Neuron (in vitro differentiated cells): ENCODE results near the gene TBX21.
"Not testable (repeated sequence)": the region's sequence is repeated elsewhere in the genome, so short reads cannot be mapped to it uniquely, and the experiment has no call there.

Experiments used
- H2AFZ ChIP-seq: one replicate; pipeline ENCODE4 v1.6.1; 2013; ENCODE audit warnings: low read depth, mild to moderate bottlenecking, inconsistent platforms, low read length, moderate library complexity
- H3K27me3 ChIP-seq: one replicate; pipeline ENCODE4 v1.6.1; 2013; ENCODE audit warnings: low read length; ENCODE audit not compliant: insufficient read depth
- H3K36me3 ChIP-seq: one replicate; pipeline ENCODE4 v1.6.1; 2013; ENCODE audit warnings: low read length; ENCODE audit not compliant: insufficient read depth
- H3K4me1 ChIP-seq: one replicate; pipeline ENCODE4 v1.6.1; 2013; ENCODE audit warnings: low read length; ENCODE audit not compliant: insufficient read depth
- H3K4me3 ChIP-seq: 2 replicates; pipeline ENCODE4 v1.5.1; 2013; ENCODE audit warnings: mild to moderate bottlenecking, low read length, moderate library complexity
- H3K9me3 ChIP-seq: one replicate; pipeline ENCODE4 v1.6.1; 2013; ENCODE audit warnings: low read length

Gene TBX21

DNA sequence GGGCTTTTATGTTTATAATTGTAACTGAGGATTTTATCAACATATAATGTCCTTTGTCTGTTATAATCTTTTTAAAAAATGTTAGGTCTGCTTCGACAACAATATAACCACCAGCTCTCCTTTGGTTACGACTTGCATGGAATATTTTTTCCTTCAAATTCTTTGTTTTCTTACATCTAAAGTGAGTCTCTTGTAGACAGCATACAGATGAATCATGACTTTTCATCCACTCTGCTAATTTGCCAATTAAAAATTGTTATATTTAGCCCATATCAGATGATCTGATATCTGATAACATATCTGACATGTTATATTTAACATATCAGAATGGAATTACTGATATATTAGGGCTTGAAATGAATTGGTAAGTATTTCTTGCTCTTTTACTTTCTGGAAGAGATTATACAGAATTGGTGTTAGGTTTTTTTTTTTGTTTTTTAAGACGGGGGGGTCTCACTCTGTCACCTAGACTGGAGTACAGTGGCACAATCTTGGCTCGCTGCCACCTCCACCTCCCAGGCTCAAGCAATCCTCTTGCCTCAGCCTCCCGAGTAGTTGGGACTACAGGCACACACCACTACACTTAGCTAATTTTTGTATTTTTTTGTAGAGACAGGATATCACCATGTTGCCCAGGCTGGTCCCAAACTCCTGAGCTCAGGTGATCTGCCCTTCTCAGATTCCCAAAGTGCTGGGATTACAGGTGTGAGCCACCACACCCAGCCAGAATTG lies 27.5 kb downstream of the TBX21 start:
- Histone ChIP-seq H3K4me1 (no peaks in the 10 kb centered on the region), H3K9me3 (peaks cover 3% of the 10 kb centered on the region), H3K36me3 (no peaks in the 10 kb centered on the region), H2AFZ (no peak overlapping the region), H3K4me3 (no peak overlapping the region), H3K27me3 (peaks cover 9% of the 10 kb centered on the region)

- H3K27me3 ChIP-seq = peaks cover 4% of the 10 kb centered on the region
- no peaks in the 10 kb centered on the region for H3K36me3 ChIP-seq
- no peak overlapping the region for H2AFZ ChIP-seq
- no peak overlapping the region for H3K4me3 ChIP-seq
- no peaks in the 10 kb centered on the region for H3K4me1 ChIP-seq
- H3K9me3 ChIP-seq = peaks cover 6% of the 10 kb centered on the region
These were observed 29.7 kb downstream of the TBX21 start for GRCh38 chr17:47762728-47763127.

GRCh38 chr17:47763913-47764582 lies 31.0 kb downstream of the TBX21 start:
- Histone ChIP-seq H3K36me3 (no peaks in the 10 kb centered on the region), H3K9me3 (peaks cover 5% of the 10 kb centered on the region), H3K4me1 (no peaks in the 10 kb centered on the region), H2AFZ (no peak overlapping the region), H3K4me3 (no peak overlapping the region), H3K27me3 (peaks cover under 1% of the 10 kb centered on the region)

GRCh38 chr17:47773649-47774048 lies 40.6 kb downstream of the TBX21 start:
- H3K9me3 ChIP-seq, H3K36me3 ChIP-seq, H3K4me3 ChIP-seq, H2AFZ ChIP-seq, H3K27me3 ChIP-seq, H3K4me1 ChIP-seq: not testable (repeated sequence)

- Histone ChIP-seq H3K4me1 (no peaks in the 10 kb centered on the region), H3K27me3 (peaks cover 3% of the 10 kb centered on the region), H3K9me3 (no peaks in the 10 kb centered on the region), H3K36me3 (no peaks in the 10 kb centered on the region), H2AFZ (no peak overlapping the region), H3K4me3 (no peak overlapping the region)
These were observed 41.3 kb downstream of the TBX21 start for GRCh38 chr17:47774331-47774730.

DNA sequence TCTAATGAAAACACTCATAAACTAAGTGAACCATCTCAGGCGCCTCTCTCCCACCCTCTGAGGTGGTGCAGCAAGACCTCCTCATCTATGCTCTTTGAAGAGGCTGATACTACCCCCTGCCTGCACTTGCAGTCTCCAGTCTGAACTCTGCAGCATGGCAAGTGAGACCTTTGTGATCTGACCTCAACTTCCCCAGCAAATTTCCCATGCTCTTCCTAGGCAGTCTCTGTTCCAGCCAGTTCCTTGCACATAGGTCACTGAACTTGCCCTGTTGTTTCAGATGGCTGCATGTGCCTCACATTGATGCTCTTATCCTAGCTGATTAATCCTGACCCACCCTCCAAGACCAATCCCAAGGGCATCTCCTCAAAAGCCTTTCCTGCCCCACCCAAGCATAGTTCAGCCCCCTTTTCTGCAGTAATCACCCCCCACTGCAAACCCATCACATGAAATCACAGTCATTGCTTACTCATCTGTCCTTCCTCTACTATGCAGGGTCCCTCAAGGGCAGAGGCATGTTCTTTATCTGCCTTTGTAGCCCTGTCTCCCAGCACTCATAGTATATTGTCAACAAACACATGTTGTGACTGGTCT lies 42.0 kb downstream of the TBX21 start:
- no peaks in the 10 kb centered on the region for H3K36me3 ChIP-seq
- H3K4me3 ChIP-seq = no peak overlapping the region
- peaks cover 3% of the 10 kb centered on the region for H3K27me3 ChIP-seq
- H3K4me1 ChIP-seq = no peaks in the 10 kb centered on the region
- H2AFZ ChIP-seq = no peak overlapping the region
- no peaks in the 10 kb centered on the region for H3K9me3 ChIP-seq

DNA sequence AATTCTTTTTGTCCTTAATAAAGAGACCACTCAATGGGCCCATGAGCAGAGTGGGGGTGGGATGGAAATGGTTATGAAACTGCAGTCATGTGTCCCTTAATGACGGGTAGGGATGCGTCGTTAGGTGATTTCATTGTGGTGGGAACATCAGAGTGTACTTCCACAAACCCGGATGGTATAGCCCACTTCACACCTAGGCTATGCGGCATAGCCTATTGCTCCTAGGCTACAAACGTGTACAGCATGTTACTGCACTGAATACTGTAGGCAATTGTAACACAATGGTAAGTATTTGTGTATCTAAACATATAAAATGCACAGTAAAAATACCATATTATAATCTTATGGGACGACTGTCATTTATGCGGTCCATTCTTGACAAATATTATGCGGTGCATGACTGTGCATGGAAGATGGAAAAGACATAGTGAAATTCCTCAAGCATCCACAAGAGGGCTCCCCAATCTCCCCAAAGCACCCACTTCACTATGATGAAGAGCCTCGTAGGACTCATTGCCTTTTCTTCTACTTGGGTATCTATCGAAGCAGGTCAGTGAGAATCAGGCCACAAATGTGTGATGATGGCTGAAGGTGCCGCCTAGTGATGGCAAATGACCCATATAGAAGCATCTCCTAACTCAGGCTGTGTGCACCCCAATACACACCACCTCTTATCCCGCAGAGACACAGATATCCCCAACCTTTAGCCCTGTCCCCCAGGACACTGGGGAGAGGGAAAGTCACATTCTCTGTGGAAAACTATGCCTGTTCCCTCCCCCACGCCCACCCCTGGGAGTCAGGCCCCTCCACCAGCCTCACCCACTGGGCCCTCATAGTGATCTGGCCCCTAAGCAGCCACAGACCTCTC lies 43.5 kb downstream of the TBX21 start:
- H3K27me3 ChIP-seq = peaks cover 11% of the 10 kb centered on the region

GRCh38 chr17:47778184-47778635 lies 45.2 kb downstream of the TBX21 start:
- Histone ChIP-seq H3K4me3 (no peak overlapping the region), H3K9me3 (no peaks in the 10 kb centered on the region), H3K36me3 (no peaks in the 10 kb centered on the region), H3K4me1 (no peaks in the 10 kb centered on the region), H3K27me3 (peaks cover 16% of the 10 kb centered on the region), H2AFZ (no peak overlapping the region)

More for the DNA sequence above, 43.5 kb downstream of the TBX21 start:
- H3K9me3 ChIP-seq = no peaks in the 10 kb centered on the region
- no peak overlapping the region for H2AFZ ChIP-seq
- no peak overlapping the region for H3K4me3 ChIP-seq
- H3K4me1 ChIP-seq = no peaks in the 10 kb centered on the region
- H3K36me3 ChIP-seq = no peaks in the 10 kb centered on the region

DNA sequence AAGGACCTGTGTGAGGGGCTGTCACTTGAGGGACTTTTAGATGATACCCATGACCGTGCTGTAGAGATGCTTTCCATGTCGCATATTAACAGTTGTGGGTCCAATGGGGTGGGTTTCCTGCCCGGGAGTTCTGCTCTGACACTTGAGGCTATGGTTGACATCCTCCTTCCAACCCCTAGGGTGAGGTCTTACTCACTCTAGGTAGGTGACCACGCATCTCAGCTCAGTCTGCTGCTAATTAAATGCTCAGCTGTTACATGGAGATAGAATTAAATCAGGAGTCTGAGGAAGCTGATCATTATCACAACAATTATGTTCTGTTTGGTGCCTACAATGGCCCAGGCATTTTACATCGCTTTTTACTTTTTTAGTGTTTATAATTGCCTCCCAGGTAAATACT lies 48.4 kb downstream of the TBX21 start:
- H3K4me3 ChIP-seq = no peak overlapping the region
- no peaks in the 10 kb centered on the region for H3K4me1 ChIP-seq
- H3K27me3 ChIP-seq = peaks cover 16% of the 10 kb centered on the region
- H2AFZ ChIP-seq = no peak overlapping the region
- H3K36me3 ChIP-seq = no peaks in the 10 kb centered on the region
- H3K9me3 ChIP-seq = no peaks in the 10 kb centered on the region

- no peaks in the 10 kb centered on the region for H3K36me3 ChIP-seq
- H3K4me3 ChIP-seq = no peak overlapping the region
- peaks cover 2% of the 10 kb centered on the region for H3K4me1 ChIP-seq
- H3K27me3 ChIP-seq = peaks cover 24% of the 10 kb centered on the region
- no peaks in the 10 kb centered on the region for H3K9me3 ChIP-seq
- H2AFZ ChIP-seq = no peak overlapping the region
These were observed 52.6 kb downstream of the TBX21 start for GRCh38 chr17:47785538-47786123.

DNA sequence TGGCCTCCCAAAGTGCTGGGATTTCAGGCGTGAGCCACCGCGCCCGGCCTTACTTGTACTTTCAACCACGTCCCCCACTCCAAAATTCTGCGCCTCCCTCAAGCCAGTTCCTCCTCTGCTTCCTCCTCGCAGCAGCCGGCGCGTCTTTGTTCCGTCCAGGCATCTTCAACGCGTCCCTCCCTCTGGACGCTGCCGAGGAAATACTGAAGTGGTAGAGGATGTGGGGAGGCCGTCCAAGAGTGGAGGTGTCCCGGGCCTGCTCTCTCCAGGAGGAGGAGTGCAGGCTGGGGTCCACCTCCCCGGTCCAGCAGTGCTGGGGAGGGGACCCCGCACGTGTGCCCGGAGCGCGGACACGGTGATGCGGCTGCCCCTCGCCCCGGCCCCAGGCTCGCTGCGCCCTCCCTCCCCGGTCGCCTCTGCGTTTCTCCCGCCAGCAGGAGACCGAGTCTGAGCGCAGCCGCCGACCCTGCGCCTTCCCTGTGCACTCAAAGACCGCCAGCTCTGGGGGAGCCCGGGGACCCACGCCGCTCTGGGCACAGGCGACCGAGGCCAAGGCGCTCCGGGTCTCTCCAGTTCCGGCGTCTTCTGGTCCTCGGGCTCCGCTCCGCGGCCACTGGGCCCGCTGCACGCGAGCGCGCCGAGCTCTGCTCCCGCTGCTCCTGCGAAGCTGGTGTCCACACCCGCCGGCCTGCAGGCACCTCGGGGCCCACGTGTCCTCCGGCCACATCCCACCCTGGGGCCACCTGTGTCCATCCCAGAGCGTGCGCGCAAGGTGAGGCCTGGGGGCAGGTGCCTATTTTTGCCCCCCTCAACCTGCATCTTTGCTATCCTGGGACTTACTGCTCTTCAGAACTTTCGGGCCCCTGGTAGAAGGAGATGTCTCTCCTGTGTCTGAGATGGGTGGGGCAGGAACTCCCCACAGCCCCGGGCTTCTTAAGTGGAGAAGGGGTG lies 56.9 kb downstream of the TBX21 start:
- H3K27me3 ChIP-seq = peaks cover 45% of the 10 kb centered on the region
- H3K4me1 ChIP-seq = peaks cover 2% of the 10 kb centered on the region
- no peaks in the 10 kb centered on the region for H3K9me3 ChIP-seq
- H3K4me3 ChIP-seq = peak overlapping the region; percentile 61
- H2AFZ ChIP-seq = peak overlapping the region; percentile 94
- H3K36me3 ChIP-seq = no peaks in the 10 kb centered on the region

- H3K4me3 ChIP-seq = no peak overlapping the region
- peaks cover 53% of the 10 kb centered on the region for H3K27me3 ChIP-seq
- no peaks in the 10 kb centered on the region for H3K36me3 ChIP-seq
- H3K4me1 ChIP-seq = peaks cover 2% of the 10 kb centered on the region
- H2AFZ ChIP-seq = no peak overlapping the region
- no peaks in the 10 kb centered on the region for H3K9me3 ChIP-seq
These were observed 58.0 kb downstream of the TBX21 start for GRCh38 chr17:47791025-47791424.
